B cell (primary cell): Measurements from ENCODE around the gene GET4. TPM values are rescaled to one million over a fixed set of nuclear protein-coding genes. Genes with fewer than 3 reads are reported as not detected.

Source experiments
- ATAC-seq: fragments of 200-7000 bp; cut with Tn5 transposase; one replicate; pipeline ENCODE4 v1.10.0; 2021; ENCODE audit warnings: low read depth, mild to moderate bottlenecking, moderate number of reproducible peaks, moderate library complexity
- CTCF ChIA-PET: fragments of 350-600 bp; sonication (Branson Sonifier 250); formaldehyde crosslinking; loops from one replicate; lab custom pipeline; 2021; ENCODE audit warnings: antibody characterized with exemption, inconsistent platforms; lab: Charles Lee
- POLR2A ChIA-PET: fragments of 350-600 bp; sonication (Branson Sonifier 250); formaldehyde crosslinking; loops from one replicate; lab custom pipeline; 2021; ENCODE audit warnings: antibody characterized with exemption; lab: Charles Lee
- DNase-seq: peaks from one replicate; pipeline ENCODE4 v3.0.0; 2013
- H2AFZ ChIP-seq: 2 replicates; pipeline ENCODE4 v1.6.1; 2012; ENCODE audit warnings: mild to moderate bottlenecking, low read depth, low read length; ENCODE audit not compliant: insufficient read depth, poor library complexity, severe bottlenecking
- H3K27ac ChIP-seq, 2 donors: 1 replicate in 1 of 2; 2 replicates in 1 of 2; pipeline ENCODE4 v1.5.1; 2012 to 2013; ENCODE audit warnings: low read length in 2 of 2, mild to moderate bottlenecking in 2 of 2, moderate library complexity in 1 of 2
- H3K27me3 ChIP-seq, 4 experiments: fragments of 200-600 bp in 1 of 4; sonication (generic) in 1 of 4; replicated peaks in 1 of 4; 1 replicate in 2 of 4; 2 replicates in 2 of 4; pipeline versions ENCODE4 v1.6.1 to v1.7.0; 2013 to 2016; ENCODE audit warnings: low read length in 3 of 4, mild to moderate bottlenecking in 2 of 4, mixed read lengths in 1 of 4, moderate library complexity in 1 of 4; ENCODE audit not compliant: insufficient read depth in 4 of 4, control insufficient read depth in 3 of 4; ENCODE audit errors: control extremely low read depth in 1 of 4
- H3K36me3 ChIP-seq, 2 experiments: replicated peaks in 1 of 2; 1 replicate in 1 of 2; 2 replicates in 1 of 2; pipeline versions ENCODE4 v1.6.1 to v1.7.1; 2013; ENCODE audit warnings: low read length in 1 of 2; ENCODE audit not compliant: insufficient read depth in 2 of 2, control insufficient read depth in 1 of 2; ENCODE audit errors: control extremely low read depth in 1 of 2, extremely low read depth in 1 of 2
- H3K4me1 ChIP-seq, 2 donors: fragments of 200-600 bp in 1 of 2; sonication (generic) in 1 of 2; 1 replicate in 1 of 2; 2 replicates in 1 of 2; pipeline versions ENCODE4 v1.5.1 to v1.6.1; 2013 to 2017; ENCODE audit warnings: low read length in 2 of 2; ENCODE audit not compliant: control insufficient read depth in 2 of 2, insufficient read depth in 2 of 2
- H3K4me2 ChIP-seq: replicated peaks from 2 replicates; pipeline ENCODE3; 2012; ENCODE audit warnings: mild to moderate bottlenecking, low read depth, low read length; ENCODE audit not compliant: poor library complexity, severe bottlenecking
- H3K4me3 ChIP-seq, 5 experiments: fragments of 200-600 bp in 1 of 5; sonication (generic) in 1 of 5; 1 replicate in 3 of 5; 2 replicates in 2 of 5; pipeline versions ENCODE4 v1.5.1 to v1.7.0; 2011 to 2016; ENCODE audit warnings: low read length in 4 of 5, mild to moderate bottlenecking in 4 of 5, low read depth in 2 of 5, control low read depth in 1 of 5, moderate library complexity in 1 of 5; ENCODE audit not compliant: insufficient read depth in 1 of 5; ENCODE audit errors: control extremely low read depth in 1 of 5, extremely low read depth in 1 of 5
- H3K79me2 ChIP-seq: fragments of 200-600 bp; sonication (generic); one replicate; pipeline ENCODE4 v1.6.0; 2016; ENCODE audit warnings: low read length; ENCODE audit not compliant: control insufficient read depth, insufficient read depth
- H3K9ac ChIP-seq: fragments of 200-600 bp; sonication (generic); 2 replicates; pipeline ENCODE4 v1.6.1; 2017; ENCODE audit warnings: mild to moderate bottlenecking, low read length, moderate library complexity
- H3K9me3 ChIP-seq, 3 donors: one replicate each; pipeline versions ENCODE4 v1.6.1 to v1.7.1; 2013; ENCODE audit warnings: low read length in 2 of 3; ENCODE audit not compliant: control insufficient read depth in 2 of 3, insufficient read depth in 1 of 3; ENCODE audit errors: control extremely low read depth in 1 of 3
- H4K20me1 ChIP-seq: 2 replicates; pipeline ENCODE4 v1.6.0; 2012; ENCODE audit warnings: mild to moderate bottlenecking, low read length; ENCODE audit not compliant: insufficient read depth, control insufficient read depth, poor library complexity, severe bottlenecking
- H3K27ac Mint-ChIP-seq: one replicate; pipeline ENCODE4 v1.8.0; 2021; ENCODE audit warnings: mixed read lengths
- H3K27me3 Mint-ChIP-seq: one replicate; pipeline ENCODE4 v1.8.0; 2021; ENCODE audit warnings: mixed read lengths
- H3K4me1 Mint-ChIP-seq: one replicate; pipeline ENCODE4 v1.8.0; 2021; ENCODE audit warnings: mixed read lengths
- H3K4me3 Mint-ChIP-seq: one replicate; pipeline ENCODE4 v1.8.0; 2021; ENCODE audit warnings: mixed read lengths
- H3K9me3 Mint-ChIP-seq: one replicate; pipeline ENCODE4 v1.8.0; 2022; ENCODE audit warnings: mixed read lengths; ENCODE audit not compliant: insufficient read depth
- EZH2 ChIP-seq: IDR thresholded peaks from 2 replicates; pipeline ENCODE4 v1.6.1; 2012; ENCODE audit warnings: borderline replicate concordance, low read depth, mild to moderate bottlenecking, moderate library complexity, low read length; ENCODE audit not compliant: insufficient read depth, poor library complexity, severe bottlenecking
- WGBS: methylation state at CpG from one replicate; pipeline ENCODE4 v1.1.5; 2013; ENCODE audit warnings: missing lambda C conversion rate; ENCODE audit not compliant: insufficient coverage; 5-methylcytosine and 5-hydroxymethylcytosine counted together
- intact Hi-C: fragments of 100-400 bp; cut with micrococcal nuclease; formaldehyde crosslinking; loops from one replicate; pipeline ENCODE4 v1.10.0; 2022
- polyA plus RNA-seq: library from polyadenylated mRNA; depleted of rRNA; stranded (reverse); fragments of >200 nt; gene quantifications from 2 replicates; pipeline ENCODE4 v1.2.3, GENCODE V29; 2012
- total RNA-seq, 2 donors: library from RNA; stranded (reverse); fragments of 120-200 nt in 1 of 2; gene quantifications; 1 replicate in 1 of 2; 2 replicates in 1 of 2; pipeline versions ENCODE4 v1.2.3 to v1.2.4, GENCODE V29; 2013 to 2022
- TF ChIP-seq, protein P1 (sequence below): fragments of 200-600 bp; IDR thresholded peaks from one replicate; pipeline ENCODE4 v1.8.0; 2022; ENCODE audit warnings: antibody characterized with exemption, mild to moderate bottlenecking

GET4 gene
- total and polyA plus RNA-seq, 2 donors (not counting 1 experiment from before 2014, with no cell fraction given): 53.5 to 65.5 TPM

DNA sequence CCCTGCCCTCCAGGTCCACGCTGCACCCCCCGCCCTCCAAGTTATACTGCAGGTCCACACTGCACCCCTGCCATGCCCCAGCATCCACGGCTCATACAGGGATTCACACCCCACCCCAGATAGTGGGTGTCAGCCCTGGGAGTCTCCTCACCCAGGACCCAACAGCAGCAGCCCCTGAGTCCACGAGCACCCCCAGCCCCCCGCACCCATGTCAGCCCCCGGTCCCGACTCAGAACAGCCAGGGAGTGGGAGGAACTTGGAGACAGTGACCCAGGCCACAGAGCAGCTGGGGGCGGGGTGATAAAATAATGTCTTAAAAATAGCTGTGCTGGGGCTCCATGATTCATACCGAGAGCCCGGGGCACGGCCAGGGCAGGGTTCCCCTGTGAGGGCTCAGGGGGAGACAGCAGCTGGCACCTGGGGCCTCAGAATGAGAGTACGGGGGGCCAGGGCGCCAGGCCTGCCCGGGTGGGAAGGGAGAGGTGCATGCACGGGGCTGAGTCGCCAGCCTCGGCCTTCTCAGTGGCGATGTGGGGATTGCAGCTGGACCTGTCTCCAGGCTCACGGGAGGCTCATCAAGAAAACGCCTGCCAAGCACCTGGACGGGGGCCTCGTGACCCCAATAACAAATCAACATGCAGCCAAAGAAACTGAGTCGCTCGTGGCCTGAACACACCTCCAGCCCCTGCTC, 48.3 kb downstream of the GET4 start:
- DNase-seq (no peak), ATAC-seq (peak; percentile 25)
- peak overlapping the region in 1 of 5 experiments; percentile 9 for H3K4me3 ChIP-seq
- Mint-ChIP-seq H3K4me1 (peaks cover 45% of the 10 kb centered on the region), H3K27ac (peak overlapping the region; percentile 77), H3K27me3 (peaks cover 3% of the 10 kb centered on the region), H3K4me3 (peak overlapping the region; percentile 78), H3K9me3 (no peaks in the 10 kb centered on the region)
- H3K4me2 ChIP-seq: peak overlapping the region; percentile 97
- 34% methylated on average over 10 of the region's 24 CpGs for WGBS
- H3K9ac ChIP-seq: no peak overlapping the region
- TF ChIP-seq, protein P1, sequence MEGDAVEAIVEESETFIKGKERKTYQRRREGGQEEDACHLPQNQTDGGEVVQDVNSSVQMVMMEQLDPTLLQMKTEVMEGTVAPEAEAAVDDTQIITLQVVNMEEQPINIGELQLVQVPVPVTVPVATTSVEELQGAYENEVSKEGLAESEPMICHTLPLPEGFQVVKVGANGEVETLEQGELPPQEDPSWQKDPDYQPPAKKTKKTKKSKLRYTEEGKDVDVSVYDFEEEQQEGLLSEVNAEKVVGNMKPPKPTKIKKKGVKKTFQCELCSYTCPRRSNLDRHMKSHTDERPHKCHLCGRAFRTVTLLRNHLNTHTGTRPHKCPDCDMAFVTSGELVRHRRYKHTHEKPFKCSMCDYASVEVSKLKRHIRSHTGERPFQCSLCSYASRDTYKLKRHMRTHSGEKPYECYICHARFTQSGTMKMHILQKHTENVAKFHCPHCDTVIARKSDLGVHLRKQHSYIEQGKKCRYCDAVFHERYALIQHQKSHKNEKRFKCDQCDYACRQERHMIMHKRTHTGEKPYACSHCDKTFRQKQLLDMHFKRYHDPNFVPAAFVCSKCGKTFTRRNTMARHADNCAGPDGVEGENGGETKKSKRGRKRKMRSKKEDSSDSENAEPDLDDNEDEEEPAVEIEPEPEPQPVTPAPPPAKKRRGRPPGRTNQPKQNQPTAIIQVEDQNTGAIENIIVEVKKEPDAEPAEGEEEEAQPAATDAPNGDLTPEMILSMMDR: no peak
- TF ChIP-seq EZH2: no peak
- H3K9me3 ChIP-seq: peaks cover 0 to 4% (median 0%) of the 10 kb centered on the region in 3 donors
- H3K27me3 ChIP-seq: no peaks in the 10 kb centered on the region
- H3K4me1 ChIP-seq: peaks cover 34 to 66% of the 10 kb centered on the region in 2 donors
- POLR2A ChIA-PET: interaction anchor here (0.7 kb wide), 1 partner anchor 1311 kb away, joined by 6 read pairs; no protein-coding TSS in a partner anchor
- intact Hi-C loops: loop anchor here (5.0 kb wide), 1 partner anchor 98 kb away; no protein-coding TSS in a partner anchor
- no peaks in the 10 kb centered on the region for H4K20me1 ChIP-seq
- H3K27ac ChIP-seq: peak overlapping the region in 1 of 2 donors; percentile 27
- no peaks in the 10 kb centered on the region for H3K36me3 ChIP-seq
- CTCF ChIA-PET: interaction anchor here (1.0 to 1.1 kb wide), 2 partner anchors 12 to 16 kb away, joined by 4 read pairs; no protein-coding TSS in a partner anchor
- peak overlapping the region; percentile 46 for H2AFZ ChIP-seq
- no peaks in the 10 kb centered on the region for H3K79me2 ChIP-seq

DNA sequence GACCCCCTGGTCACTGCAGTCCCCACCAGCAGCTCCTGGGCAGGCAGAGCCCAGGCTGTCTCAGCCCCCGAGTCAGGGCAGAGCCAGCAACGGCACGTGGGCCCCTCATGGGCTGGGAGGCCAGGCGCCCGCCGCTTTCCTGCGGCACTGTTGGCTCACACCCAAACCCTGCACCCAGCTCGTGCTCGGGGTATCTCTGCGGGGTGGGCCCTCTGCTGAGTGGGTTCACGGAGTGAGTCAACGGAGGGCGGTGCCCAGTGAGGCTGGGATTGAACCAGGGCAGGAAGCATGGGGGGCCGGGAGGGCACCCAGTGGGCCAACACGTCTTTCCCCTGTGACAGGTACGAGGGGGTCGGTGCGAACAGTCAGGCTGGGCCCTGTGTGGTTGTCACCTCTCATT, 49.2 kb downstream of the GET4 start:
- H3K27me3 ChIP-seq: no peaks in the 10 kb centered on the region
- Mint-ChIP-seq H3K27me3 (peaks cover 3% of the 10 kb centered on the region), H3K27ac (peak overlapping the region; percentile 32), H3K4me3 (peak overlapping the region; percentile 45), H3K4me1 (peaks cover 47% of the 10 kb centered on the region), H3K9me3 (no peaks in the 10 kb centered on the region)
- no peak overlapping the region for H3K4me3 ChIP-seq
- no peak overlapping the region for H2AFZ ChIP-seq
- CTCF ChIA-PET: interaction anchor here (1.1 kb wide), 1 partner anchor 13 kb away, joined by 4 read pairs; no protein-coding TSS in a partner anchor
- intact Hi-C loops: no loop called here
- H3K4me1 ChIP-seq: peaks cover 34 to 67% of the 10 kb centered on the region in 2 donors
- TF ChIP-seq, protein P1: no peak
- TF ChIP-seq EZH2: no peak
- H3K79me2 ChIP-seq: no peaks in the 10 kb centered on the region
- H4K20me1 ChIP-seq: no peaks in the 10 kb centered on the region
- peaks cover 0 to 4% (median 0%) of the 10 kb centered on the region in 3 donors for H3K9me3 ChIP-seq
- no peak overlapping the region for H3K4me2 ChIP-seq
- no peak overlapping the region for H3K9ac ChIP-seq
- no peaks in the 10 kb centered on the region for H3K36me3 ChIP-seq
- DNase-seq (no peak), ATAC-seq (no peak)
- no peak overlapping the region for H3K27ac ChIP-seq
- POLR2A ChIA-PET: no interaction called here
- 46% methylated on average over 16 of the region's 18 CpGs for WGBS
